ENCODE data around the gene CRADD. TPM values are rescaled to one million over a fixed set of nuclear protein-coding genes. Genes with fewer than 3 reads are reported as not detected.

Gene CRADD
- total RNA-seq, 1 experiment from 2014 or later: 7.6 TPM

- Histone ChIP-seq H4K8ac (replicated peaks; ENCODE audit: insufficient read length, low read depth, low read length) (no peak overlapping the region), H2BK120ac (ENCODE audit: low read depth, low read length, poor library complexity, severe bottlenecking) (no peak overlapping the region), H3T11ph (ENCODE audit: low read length) (no peak overlapping the region), H3K56ac (ENCODE audit: insufficient read length, low read depth, low read length) (no peak overlapping the region), H2BK5ac (ENCODE audit: insufficient read length, low read length) (no peak overlapping the region), H3K79me2 (ENCODE audit: insufficient read depth, low read length) (no peaks in the 10 kb centered on the region), H3K9me3 (ENCODE audit: control insufficient read depth, low read depth, low read length) (no peaks in the 10 kb centered on the region), H3K79me1 (ENCODE audit: insufficient read depth, low read depth, low read length, poor library complexity, severe bottlenecking) (no peaks in the 10 kb centered on the region), H2BK15ac (ENCODE audit: low read depth, low read length) (no peak overlapping the region), H2BK20ac (ENCODE audit: low read depth, low read length, poor library complexity, severe bottlenecking) (no peak overlapping the region), H2BK12ac (ENCODE audit: insufficient read length, low read depth, low read length) (no peak overlapping the region), H3K4ac (ENCODE audit: low read depth, low read length) (no peak overlapping the region), H3K14ac (ENCODE audit: insufficient read depth, low read length) (no peak overlapping the region), H3K23me2 (ENCODE audit: insufficient read length, low read depth, low read length, poor library complexity, severe bottlenecking) (no peaks in the 10 kb centered on the region), H4K91ac (ENCODE audit: insufficient read length, low read depth, low read length) (no peak overlapping the region), H3K27ac (ENCODE audit: insufficient read length, low read depth, low read length) (no peak overlapping the region), H3K27me3 (ENCODE audit: insufficient read depth, low read length) (no peaks in the 10 kb centered on the region), H4K20me1 (ENCODE audit: control insufficient read depth, insufficient read depth, insufficient read length) (no peaks in the 10 kb centered on the region), H3K23ac (ENCODE audit: insufficient read length, low read depth, low read length) (no peak overlapping the region), H4K5ac (ENCODE audit: insufficient read length, low read depth, low read length) (no peak overlapping the region), H3K4me1 (ENCODE audit: insufficient read depth, low read length) (no peaks in the 10 kb centered on the region), H2AFZ (ENCODE audit: low read length) (no peak overlapping the region), H3K4me2 (ENCODE audit: insufficient read depth, insufficient read length, low read length) (no peak overlapping the region), H3K9ac (ENCODE audit: extremely low read depth, insufficient read length, low read length) (no peak overlapping the region), H3K18ac (ENCODE audit: insufficient read length, low read depth, low read length) (no peak overlapping the region), H2AK5ac (ENCODE audit: insufficient read length, low read length) (no peak overlapping the region)
- no peak for TF ChIP-seq CTCF (conservative IDR thresholded peaks at IDR 0.05)
- Mint-ChIP-seq H3K27me3 (ENCODE audit: low read depth) (no peaks in the 10 kb centered on the region; the same call in none of the 2 replicates), H3K36me3 (ENCODE audit: insufficient read depth in 1 of 3, low read depth in 3 of 3) (peaks cover 0 to 3% (median under 1%) of the 10 kb centered on the region in 3 experiments; a peak in 2 of 7 replicates), H3K4me3 (no peak overlapping the region), H3K9me3 (peaks cover 6% of the 10 kb centered on the region in 2 experiments; a peak in 3 of 5 replicates), H3K27ac (peak overlapping the region in 1 of 3 experiments; percentile 60; a peak in 2 of 7 replicates), H3K4me1 (peaks cover 2 to 6% of the 10 kb centered on the region in 2 experiments; a peak in 3 of 4 replicates)
- no peak for DNase-seq
- whole genome bisulfite sequencing (ENCODE audit: extremely low coverage, insufficient read length, low lambda C conversion rate): no CpG with 5 or more reads among the region's 7 CpGs
These were observed 183.6 kb downstream of the CRADD start for GRCh38 chr12:93860668-93861373.

Measured in H9 (cell line).